Adipocyte (in vitro differentiated cells): ENCODE results near the gene NTNG2.
"Not testable (repeated sequence)": the region's sequence is repeated elsewhere in the genome, so short reads cannot be mapped to it uniquely, and the experiment has no call there.

Experiments used
- DNase-seq: peaks from one replicate; pipeline ENCODE4 v3.0.0-alpha.2; 2015; ENCODE audit warnings: low read depth
- H3K27me3 ChIP-seq: replicated peaks from 2 replicates; pipeline ENCODE4 v1.7.0; 2013; ENCODE audit warnings: mild to moderate bottlenecking, low read length, moderate library complexity; ENCODE audit not compliant: control insufficient read depth, insufficient read depth
- H3K36me3 ChIP-seq: 2 replicates; pipeline ENCODE4 v1.7.0; 2013; ENCODE audit warnings: low read length, mild to moderate bottlenecking, moderate library complexity; ENCODE audit not compliant: control insufficient read depth, insufficient read depth, severe bottlenecking
- H3K4me1 ChIP-seq: 2 replicates; pipeline ENCODE4 v1.7.0; 2013; ENCODE audit warnings: mild to moderate bottlenecking, low read length, moderate library complexity; ENCODE audit not compliant: control insufficient read depth, insufficient read depth
- H3K4me3 ChIP-seq: 2 replicates; pipeline ENCODE4 v1.7.0; 2013; ENCODE audit warnings: mild to moderate bottlenecking, low read length, moderate library complexity
- H3K9ac ChIP-seq: 2 replicates; pipeline ENCODE4 v1.7.0; 2013; ENCODE audit warnings: mild to moderate bottlenecking, low read length, moderate library complexity
- H3K9me3 ChIP-seq: 2 replicates; pipeline ENCODE4 v1.7.0; 2013; ENCODE audit warnings: mild to moderate bottlenecking, low read length, moderate library complexity; ENCODE audit not compliant: control insufficient read depth

Gene NTNG2

GRCh38 chr9:132269704-132270516 lies 108.1 kb downstream of the NTNG2 start:
- H3K9me3 ChIP-seq, H3K27me3 ChIP-seq, H3K4me3 ChIP-seq, DNase-seq, H3K4me1 ChIP-seq, H3K9ac ChIP-seq: not testable (repeated sequence)
- H3K36me3 ChIP-seq = peaks cover 87% of the 10 kb centered on the region

DNA sequence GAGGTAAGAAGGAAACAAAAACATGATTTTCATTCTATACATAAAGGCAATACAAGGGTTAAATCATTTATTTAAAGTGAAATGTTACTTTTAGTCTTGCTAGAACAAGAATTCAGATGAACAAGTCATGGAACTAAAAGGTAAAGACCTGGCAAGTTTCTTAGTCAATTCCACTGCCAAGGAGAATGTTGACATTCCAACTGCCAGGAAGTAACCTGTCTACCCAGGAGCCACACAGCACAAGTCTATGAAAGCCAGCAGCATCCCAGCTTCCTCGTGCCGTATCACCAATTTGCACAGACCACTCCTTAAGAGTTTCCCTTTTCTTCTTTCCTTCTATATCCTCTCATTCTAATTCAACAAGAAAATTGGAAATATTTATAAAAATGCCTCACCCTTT lies 113.0 kb downstream of the NTNG2 start:
- Histone ChIP-seq H3K4me1 (no peaks in the 10 kb centered on the region), H3K4me3 (no peak overlapping the region), H3K36me3 (peaks cover 98% of the 10 kb centered on the region), H3K27me3 (no peaks in the 10 kb centered on the region), H3K9ac (no peak overlapping the region), H3K9me3 (no peaks in the 10 kb centered on the region)
- no peak for DNase-seq

GRCh38 chr9:132283165-132283564 lies 121.3 kb downstream of the NTNG2 start:
- DNase-seq = no peak
- Histone ChIP-seq H3K9me3 (no peaks in the 10 kb centered on the region), H3K36me3 (peaks cover 95% of the 10 kb centered on the region), H3K27me3 (no peaks in the 10 kb centered on the region), H3K4me1 (peaks cover 6% of the 10 kb centered on the region), H3K4me3 (no peak overlapping the region), H3K9ac (no peak overlapping the region)

DNA sequence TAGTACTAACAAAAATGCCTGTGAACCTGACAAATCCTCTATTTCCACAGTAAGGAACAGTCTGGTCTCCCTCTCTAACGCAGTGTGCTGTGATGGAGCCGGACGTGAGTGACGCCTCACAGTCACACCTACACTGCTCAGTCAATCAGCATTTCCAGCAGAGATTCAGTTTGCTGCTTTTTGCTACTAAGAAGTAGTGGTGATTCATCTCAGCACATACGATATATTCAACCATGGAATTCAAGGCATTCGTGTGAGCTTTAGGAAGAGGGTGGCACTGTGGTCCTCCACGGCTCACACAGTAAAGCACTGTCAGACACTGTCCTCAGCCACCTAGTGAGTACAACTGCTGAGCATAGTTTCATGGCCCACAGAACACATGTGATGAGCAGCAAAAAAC lies 122.0 kb downstream of the NTNG2 start:
- no peak overlapping the region for H3K9ac ChIP-seq
- peak; percentile 40 for DNase-seq
- H3K4me3 ChIP-seq = no peak overlapping the region
- peaks cover 13% of the 10 kb centered on the region for H3K4me1 ChIP-seq
- H3K36me3 ChIP-seq = peaks cover 88% of the 10 kb centered on the region
- H3K9me3 ChIP-seq = no peaks in the 10 kb centered on the region
- no peaks in the 10 kb centered on the region for H3K27me3 ChIP-seq

DNA sequence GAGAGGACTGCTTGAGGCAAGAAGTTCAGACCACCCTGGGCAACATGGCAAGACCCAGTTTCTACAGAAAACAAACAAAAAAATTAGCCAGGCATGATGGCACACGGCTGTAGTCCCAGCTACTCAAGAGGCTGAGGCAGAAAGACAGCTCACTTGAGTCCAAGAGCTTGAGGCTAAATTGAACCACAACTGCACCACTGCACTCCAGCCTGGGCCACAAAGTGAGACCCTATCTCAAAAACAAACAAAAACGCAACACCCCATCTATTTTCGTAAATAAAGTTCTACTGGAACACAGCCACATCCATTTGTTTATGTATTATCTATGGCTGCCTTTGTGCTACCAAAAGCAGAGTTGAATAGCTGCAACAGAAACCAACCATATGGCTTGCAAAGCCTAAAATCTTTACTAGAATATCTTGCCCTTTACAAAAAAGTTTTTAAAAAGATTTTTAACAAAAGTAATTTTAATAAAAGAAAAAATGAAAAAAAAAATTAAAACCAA lies 125.5 kb downstream of the NTNG2 start:
- H3K4me1 ChIP-seq = peaks cover 17% of the 10 kb centered on the region
- H3K4me3 ChIP-seq = no peak overlapping the region
- H3K9me3 ChIP-seq = no peaks in the 10 kb centered on the region
- H3K36me3 ChIP-seq = peaks cover 62% of the 10 kb centered on the region
- H3K27me3 ChIP-seq = no peaks in the 10 kb centered on the region
- H3K9ac ChIP-seq = no peak overlapping the region
- no peak for DNase-seq

GRCh38 chr9:132288361-132288760 lies 126.5 kb downstream of the NTNG2 start:
- Histone ChIP-seq H3K4me1 (peaks cover 17% of the 10 kb centered on the region), H3K4me3 (no peak overlapping the region), H3K27me3 (no peaks in the 10 kb centered on the region), H3K9me3 (no peaks in the 10 kb centered on the region), H3K36me3 (peaks cover 58% of the 10 kb centered on the region), H3K9ac (no peak overlapping the region)
- DNase-seq = peak; percentile 25

DNA sequence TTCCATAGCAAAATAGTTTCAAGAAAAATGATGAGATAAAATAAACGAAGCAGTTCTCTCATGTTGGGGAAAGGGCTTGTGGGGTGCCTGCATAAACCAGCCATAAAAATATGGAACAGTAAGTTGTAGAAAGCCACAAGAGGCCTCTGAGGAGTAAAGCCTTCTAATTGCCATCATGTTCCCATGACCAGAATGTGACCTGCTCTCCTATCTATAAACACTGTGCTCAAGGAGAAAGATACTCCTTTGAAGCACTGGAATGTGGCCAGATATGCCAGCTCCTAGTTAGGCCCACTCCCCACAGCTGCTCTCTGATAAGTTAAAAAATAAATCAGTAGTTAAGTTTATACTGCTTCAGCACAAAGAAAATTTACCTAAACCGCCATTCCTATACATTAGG lies 127.1 kb downstream of the NTNG2 start:
- peaks cover 54% of the 10 kb centered on the region for H3K36me3 ChIP-seq
- peak; percentile 7 for DNase-seq
- no peaks in the 10 kb centered on the region for H3K9me3 ChIP-seq
- H3K4me3 ChIP-seq = no peak overlapping the region
- no peak overlapping the region for H3K9ac ChIP-seq
- H3K27me3 ChIP-seq = no peaks in the 10 kb centered on the region
- H3K4me1 ChIP-seq = peaks cover 17% of the 10 kb centered on the region

DNA sequence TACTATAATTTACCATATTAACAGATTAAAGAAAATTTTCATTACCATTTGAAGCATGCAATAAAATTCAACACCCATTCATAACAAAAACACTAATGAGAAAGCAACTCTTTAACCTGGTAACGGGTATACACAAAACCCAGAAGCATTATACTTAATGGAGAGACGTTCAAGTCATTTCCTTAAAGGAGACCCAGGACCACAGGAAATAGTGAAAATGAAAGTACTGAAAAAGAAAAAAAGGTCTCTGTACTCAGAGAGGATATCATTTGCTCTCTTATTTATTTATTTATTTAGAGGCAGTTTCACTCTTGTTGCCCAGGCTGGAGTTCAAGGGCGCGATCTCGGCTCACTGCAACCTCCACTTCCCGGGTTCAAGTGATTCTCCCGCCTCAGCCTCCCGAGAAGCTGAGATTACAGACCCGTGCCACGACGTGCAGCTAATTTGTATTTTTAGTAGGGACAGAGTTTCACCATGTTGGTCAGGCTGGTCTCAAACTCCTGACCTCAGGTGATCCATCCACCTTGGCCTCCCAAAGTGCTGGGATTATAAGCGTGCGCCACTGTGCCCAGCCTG lies 131.4 kb downstream of the NTNG2 start:
- no peak overlapping the region for H3K9ac ChIP-seq
- H3K4me3 ChIP-seq = no peak overlapping the region
- no peak for DNase-seq
- peaks cover 56% of the 10 kb centered on the region for H3K36me3 ChIP-seq
- H3K27me3 ChIP-seq = no peaks in the 10 kb centered on the region
- peaks cover 11% of the 10 kb centered on the region for H3K4me1 ChIP-seq
- H3K9me3 ChIP-seq = no peaks in the 10 kb centered on the region
